OCI-LY7 (cell line): Measurements from ENCODE around the gene PITPNC1.

Source experiments
- EZH2phosphoT487 ChIP-seq: fragments of 200-600 bp; sonication (generic); IDR thresholded peaks from 2 replicates; pipeline ENCODE4 v1.6.1; 2018; ENCODE audit warnings: low read depth, borderline replicate concordance, mild to moderate bottlenecking, mixed run types, antibody characterized with exemption, low read length, moderate library complexity, mixed read lengths
- TF ChIP-seq, protein P1 (sequence below): fragments of 200-600 bp; sonication (generic); conservative IDR thresholded peaks from 2 replicates; pipeline ENCODE4 v1.5.1; 2014; ENCODE audit warnings: mild to moderate bottlenecking, antibody characterized with exemption, low read length, moderate library complexity, mixed read lengths

DNA sequence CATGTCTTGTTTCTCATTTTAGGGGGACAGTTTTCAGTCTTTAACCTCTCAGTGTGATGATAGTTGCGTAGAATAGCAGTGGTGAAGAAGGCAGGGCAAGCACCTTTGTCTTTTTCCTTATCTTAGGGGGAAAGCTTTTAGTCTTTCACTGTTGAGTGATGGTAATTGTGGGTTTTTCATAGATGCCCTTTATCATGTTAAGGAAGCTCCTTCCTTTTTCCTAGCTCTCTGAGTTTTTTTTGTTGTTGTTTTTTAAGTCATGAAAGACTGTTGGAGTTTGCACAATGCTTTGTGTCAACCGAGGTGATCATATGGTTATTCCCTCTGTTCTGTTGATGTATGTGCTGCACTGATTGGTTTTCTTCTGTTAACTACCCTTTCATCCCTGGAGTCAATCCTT, 356.4 kb downstream of the PITPNC1 start:
- TF ChIP-seq EZH2phosphoT487: no peak
- TF ChIP-seq, protein P1, sequence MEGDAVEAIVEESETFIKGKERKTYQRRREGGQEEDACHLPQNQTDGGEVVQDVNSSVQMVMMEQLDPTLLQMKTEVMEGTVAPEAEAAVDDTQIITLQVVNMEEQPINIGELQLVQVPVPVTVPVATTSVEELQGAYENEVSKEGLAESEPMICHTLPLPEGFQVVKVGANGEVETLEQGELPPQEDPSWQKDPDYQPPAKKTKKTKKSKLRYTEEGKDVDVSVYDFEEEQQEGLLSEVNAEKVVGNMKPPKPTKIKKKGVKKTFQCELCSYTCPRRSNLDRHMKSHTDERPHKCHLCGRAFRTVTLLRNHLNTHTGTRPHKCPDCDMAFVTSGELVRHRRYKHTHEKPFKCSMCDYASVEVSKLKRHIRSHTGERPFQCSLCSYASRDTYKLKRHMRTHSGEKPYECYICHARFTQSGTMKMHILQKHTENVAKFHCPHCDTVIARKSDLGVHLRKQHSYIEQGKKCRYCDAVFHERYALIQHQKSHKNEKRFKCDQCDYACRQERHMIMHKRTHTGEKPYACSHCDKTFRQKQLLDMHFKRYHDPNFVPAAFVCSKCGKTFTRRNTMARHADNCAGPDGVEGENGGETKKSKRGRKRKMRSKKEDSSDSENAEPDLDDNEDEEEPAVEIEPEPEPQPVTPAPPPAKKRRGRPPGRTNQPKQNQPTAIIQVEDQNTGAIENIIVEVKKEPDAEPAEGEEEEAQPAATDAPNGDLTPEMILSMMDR: no peak
